Activated CD8-positive, alpha-beta memory T cell treated with anti-CD3 and anti-CD28 coated beads, Interleukin-2, amount 50 U/mL, for 1 hour (primary cell): ENCODE results near the gene MGMT.

Source experiments
- DNase-seq: peaks from one replicate; pipeline ENCODE4 v3.0.0-alpha.2; 2020; ENCODE audit errors: extremely low read depth

Gene MGMT

DNA sequence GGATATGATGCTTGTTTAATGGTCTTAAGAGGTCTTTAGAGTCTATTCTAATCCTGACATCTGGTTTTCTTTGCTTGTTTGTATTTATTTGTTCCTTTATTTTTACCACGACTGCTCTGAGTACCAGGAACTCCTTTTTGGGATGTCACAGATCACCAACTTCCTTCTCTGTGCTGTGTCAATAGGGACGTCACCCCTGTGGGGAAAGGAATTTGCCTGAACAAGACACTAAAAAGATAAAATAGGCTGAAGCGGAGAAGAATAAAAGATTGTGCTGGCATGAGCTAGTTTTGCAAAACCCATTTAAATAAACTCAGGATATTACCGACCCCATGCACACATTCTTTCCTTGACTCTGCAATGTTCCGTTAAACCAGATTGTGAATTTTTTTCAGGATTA, 27.7 kb downstream of the MGMT start:
- no peak for DNase-seq

DNA sequence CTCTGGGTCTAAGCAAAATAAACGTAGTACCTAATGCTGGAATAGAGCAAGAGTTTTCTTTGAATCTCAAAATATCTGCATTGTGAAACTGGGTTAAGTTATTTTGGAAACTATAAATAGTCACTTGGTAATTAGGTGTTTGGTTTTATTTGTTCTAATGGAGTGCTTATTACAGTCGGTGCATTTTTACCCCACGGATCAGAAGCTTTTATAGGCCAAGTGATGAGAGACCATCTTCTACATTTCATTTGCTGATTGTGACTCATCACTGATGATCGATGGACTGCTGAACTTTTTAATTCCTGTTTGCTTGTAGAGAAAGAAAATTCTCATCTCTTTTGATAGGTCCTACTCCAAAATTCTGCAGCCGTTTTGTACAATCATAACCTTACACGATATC, 28.2 kb downstream of the MGMT start:
- DNase-seq: no peak

DNA sequence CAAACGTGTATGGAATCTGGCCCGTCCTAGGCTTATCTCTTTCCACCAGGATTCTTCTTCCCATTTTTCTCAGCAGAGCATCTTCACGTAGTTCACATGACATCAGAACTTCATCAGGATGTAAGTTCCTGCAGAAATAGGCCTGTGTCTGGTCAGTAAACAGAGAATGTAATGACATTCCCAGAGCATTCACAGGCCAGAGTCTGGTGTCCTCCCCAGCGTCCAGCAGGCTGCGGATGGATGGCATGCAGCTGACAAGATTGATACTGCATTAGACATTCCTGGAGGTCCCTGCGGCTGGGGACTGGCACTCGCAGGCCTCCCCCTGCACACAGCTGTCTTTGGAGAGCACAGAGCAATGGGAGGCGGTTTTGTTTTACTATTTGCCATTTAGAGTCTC, 28.7 kb downstream of the MGMT start:
- no peak for DNase-seq

DNA sequence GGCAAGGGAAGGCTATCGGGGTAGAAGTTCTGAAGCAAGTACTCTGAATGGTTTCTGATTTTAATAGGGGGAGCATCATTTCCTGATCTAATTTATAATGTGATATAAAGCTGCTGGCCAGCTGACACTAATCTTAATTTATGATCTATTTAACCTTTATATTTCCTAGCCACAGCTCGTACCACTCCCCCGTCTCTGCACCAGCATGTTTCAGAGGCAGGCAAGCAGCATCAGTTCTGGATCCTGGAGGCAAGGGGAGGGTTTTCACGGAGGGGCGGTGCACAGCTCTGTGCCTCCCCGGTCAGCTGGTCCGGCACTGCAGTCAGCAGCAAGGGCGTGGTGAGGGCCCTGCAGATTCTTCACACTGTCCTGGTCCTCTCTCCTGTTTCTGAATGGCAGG, 30.0 kb downstream of the MGMT start:
- no peak for DNase-seq

DNA sequence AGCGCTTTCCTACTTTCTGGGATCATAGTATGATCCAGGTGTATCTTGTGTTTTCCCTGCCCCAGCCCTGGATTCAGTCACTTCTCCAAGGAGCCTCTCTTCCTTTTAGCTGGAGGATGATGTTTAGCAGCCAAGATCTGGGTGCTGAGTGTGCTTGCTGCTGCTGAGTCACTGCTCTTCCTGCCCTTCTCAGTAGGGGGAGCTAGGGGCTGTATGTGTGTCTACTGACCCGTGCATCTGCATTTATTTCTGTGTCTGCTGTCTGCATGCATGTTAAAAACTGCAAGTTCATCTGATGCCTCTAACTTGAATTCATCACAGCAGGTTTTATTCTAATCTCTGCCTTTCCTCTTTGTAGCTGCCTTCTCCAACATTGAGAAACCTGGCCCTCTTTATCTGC, 31.6 kb downstream of the MGMT start:
- no peak for DNase-seq

DNA sequence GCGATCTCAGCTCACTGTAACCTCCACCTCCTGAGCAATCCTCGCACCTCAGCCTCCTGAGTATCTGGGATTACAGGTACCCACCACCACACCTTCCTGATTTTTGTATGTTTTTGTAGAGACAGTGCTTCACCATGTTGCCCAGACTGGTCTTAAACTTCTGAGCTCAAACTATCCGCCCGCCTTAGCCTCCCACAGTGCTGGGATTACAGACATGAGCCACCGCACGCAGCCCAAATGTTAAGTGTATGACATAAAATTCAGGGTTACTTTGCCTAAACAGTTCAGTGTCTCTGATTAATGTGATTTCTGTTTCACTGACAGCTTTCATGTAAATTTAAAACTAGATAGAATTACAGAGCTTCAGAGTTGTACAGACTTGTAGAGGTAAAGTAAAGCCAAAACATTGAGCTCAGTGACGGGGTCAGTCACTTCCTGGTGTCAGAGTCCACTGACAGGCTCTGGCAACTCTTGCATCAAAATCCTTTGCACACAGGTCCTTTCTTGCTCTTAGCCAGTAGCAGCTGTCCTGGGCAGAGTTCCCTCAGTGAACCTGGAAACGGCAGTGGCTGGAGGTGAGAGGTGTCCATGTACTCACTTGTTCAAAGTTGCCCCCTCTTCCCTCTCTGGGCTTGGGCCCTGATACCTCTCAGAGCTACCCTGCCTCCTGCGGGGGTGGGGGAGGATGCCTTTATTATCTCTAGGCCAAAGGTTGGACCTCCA, 33.7 kb downstream of the MGMT start:
- no peak for DNase-seq

DNA sequence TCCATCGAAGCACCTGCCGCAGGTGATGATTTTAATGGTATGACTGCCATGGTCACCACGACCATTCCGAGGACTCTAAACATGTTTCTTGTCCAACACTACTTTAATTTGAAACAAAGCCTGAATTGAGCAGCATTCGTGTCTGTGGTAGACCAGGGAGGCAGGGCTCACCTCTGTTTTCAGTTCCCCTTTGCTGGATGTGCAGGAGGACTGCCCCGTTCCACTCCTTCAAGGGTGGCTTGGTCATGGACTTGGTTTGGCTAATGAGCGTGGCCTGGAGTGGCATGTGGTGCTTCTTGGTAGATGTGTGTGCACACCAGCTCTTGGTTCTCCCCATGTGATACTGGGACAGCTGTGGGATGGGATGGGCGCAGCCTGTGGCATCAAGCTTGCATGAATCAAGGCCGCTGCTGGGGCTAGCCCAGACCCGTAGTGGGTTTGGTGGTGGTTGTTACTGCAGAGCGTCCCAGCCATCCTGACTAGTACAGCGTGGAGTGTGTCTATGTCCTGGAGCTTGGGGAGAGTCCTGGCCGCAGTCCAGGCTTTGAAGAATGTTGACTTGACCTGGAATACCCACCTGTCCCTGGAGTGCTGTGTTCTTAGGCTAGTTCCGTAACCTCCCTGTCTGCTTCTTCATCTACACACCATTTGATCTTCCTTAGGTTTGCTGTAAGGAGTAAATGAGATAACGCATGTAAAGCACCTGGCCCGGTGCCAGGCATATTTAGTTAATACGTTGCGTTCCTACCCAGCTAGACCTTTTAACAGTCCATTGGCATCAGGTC, 34.8 kb downstream of the MGMT start:
- DNase-seq: no peak

DNA sequence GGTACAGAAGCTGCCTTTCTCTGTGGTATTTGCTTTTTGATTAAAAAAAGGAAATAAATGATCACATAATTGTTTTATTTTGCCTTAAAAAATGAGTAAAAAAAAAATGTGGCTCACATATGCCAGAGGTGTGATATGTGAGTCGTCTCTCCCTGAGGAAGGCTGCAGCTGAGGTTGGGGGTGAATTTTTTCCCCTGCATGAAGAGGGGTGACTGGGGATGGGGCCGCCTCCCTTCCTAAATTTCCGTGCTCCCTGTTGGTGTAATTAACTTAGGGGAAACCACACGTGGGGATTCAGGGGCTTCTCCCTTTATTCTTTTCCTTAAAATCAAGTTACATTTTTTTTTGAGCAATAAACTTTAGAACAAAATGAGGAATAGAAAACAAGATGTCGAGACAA, 35.4 kb downstream of the MGMT start:
- no peak for DNase-seq

DNA sequence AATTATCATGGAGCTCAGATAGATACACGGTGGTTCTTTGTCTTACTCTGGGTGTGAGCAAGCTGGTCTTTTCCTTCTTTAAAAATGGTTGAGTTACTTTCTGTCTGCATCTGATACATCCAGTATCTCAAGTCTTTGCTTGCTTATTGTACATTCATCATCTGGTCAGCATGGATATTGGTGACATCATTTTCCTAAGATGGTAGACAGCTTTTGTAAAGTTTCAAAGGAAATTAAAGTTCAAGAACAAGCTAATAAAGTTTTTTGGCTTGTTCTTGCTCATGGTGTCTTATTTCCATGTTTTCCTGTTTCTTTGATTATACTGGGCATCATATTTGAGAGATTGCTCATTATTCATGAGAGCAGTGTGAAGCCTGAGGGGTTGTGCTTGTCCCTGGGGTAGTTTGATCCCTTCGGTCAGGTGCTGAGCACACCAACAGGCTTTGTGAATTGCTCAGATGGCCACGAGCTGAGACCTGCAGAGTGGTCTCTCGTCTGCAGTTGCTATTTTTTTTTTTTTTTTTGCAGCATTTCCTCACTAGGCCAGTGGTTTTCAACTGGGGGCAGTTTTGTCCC, 38.5 kb downstream of the MGMT start:
- DNase-seq: no peak

DNA sequence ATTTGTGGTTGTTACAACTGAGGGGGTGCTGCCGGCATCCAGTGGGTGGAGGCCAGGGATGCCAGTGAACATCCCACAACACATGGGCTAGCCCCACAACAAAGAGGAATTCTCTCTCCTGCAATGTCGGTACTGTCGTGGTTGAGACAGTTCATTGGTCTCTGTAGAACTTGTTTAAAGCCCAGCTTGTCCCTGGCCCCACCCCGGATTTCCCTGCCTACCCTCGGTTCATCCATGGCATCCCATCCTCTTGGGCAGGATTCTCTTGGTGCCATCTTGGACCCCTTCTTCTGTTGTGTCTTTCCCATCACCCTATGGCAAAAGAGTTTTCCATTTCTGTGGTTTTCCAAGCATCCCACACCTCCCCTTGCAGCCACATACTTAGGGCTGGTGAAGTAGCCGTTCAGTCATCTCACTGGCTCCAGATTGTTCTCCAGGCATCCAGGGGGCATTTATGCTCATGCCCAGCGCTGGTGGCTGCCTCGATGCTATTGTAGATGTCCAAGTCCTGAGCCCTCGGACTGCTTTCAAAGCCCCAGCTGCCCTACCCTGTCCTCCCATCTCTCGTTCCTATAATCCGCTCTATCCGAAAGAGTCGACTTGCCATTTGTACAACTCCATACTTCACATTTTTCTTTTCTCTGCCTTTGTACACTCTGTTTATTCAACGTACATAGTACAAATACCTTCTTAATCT, 39.2 kb downstream of the MGMT start:
- no peak for DNase-seq

DNA sequence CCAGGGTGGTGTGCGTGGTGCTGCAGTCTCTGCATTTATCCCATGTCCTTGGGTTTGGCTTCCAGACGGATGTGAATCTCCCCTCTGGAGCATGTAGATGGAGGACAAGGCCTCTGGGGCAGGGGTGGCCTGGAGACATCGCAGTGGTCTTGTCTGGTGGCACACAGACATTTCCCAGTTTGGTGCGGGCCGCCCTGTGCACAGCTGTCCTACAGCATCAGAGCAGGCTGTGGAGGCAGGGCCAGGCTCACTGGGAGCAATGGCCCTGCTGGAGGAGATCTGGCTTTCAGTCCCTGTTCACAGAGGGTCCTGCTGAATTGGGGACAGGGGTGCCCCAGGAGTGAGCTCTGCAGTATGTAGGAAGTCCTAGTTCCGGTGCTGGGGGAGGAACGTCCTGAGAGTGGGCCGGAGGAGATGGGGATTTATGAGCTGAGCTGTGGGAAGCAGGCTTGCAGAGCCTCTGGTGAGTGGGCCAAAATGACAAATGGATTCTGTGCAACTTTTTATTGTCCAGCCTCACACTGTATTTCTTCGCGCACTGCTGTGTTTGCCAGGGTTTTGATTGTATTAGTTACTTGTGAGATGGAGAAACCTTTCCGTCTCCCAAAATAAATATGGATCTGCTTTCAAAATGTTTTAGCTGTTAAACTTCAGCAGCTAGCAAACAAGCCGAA, 40.3 kb downstream of the MGMT start:
- DNase-seq: no peak

DNA sequence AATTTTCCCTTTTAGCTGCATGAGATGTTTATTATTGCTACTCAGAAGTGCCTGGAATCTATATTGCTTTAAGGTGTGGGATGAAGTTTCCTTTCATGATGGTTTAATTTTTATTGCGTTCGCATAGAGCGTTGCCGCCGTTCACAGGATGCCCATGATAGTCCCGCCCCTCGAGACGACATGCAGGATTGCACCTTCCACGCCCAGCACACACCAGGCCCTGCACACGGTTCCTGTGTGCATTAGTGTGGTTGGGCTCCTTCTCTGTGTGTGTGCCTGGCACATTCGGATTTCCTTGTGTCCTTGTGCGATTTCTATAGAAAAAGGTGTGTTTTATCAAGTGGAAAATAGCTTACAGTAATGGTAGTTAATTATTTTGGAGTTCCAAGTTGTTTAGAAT, 42.1 kb downstream of the MGMT start:
- DNase-seq: no peak

DNA sequence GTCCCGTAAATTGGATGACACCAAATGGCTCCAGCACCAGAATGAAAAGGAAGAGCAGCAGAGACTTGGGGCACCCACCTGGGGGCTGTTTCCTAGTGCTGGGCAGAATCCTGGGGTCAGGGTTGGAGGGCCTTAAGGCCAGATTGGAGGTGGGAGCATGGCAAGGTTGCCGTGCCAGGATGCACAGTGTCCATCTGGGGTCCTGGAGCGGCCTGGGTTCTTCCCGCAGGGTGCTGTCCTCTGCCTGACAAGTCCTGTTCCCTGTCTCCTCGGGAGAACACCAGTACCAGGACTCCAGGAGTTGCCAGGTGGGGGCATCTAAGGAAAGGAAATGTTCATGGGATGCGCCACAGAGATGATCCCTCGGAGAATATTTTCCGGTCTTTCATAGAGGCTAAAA, 42.8 kb downstream of the MGMT start:
- no peak for DNase-seq

DNA sequence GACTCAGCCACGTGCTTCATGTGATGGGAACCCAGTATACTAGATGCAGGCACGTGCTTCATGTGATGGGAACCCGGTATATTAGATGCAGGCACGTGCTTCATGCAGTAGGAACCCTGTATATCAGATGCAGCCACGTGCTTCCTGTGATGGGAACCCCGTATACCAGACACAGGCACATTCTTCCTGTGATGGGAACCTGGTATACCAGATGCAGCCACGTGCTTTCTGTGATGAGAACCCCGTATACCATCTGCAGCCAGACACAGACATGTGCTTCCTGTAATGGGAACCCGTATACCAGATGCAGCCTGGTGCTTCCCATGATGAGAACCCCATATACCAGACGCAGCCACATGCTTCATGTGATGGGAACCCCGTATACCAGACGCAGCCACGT, 44.0 kb downstream of the MGMT start:
- DNase-seq: no peak

DNA sequence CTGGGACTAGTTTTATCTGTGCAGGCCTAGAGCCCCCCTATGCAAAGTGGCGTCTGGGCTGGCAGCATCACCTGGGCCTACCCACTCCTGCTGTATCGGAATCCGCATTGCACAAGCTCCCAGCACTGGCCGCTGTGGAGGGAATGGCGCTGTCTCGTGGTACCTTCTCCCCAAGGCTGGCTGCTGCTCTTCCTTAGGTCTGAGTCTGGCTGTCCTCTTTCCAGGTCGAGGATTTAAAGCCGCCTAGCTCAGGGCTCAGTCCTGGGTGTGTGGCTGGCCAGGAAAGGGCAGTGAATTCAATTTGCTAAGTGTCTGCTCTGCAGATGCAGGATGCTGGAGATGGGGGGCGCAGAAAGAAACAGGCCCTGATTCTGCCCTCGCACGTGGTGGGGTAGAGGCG, 44.7 kb downstream of the MGMT start:
- no peak for DNase-seq

DNA sequence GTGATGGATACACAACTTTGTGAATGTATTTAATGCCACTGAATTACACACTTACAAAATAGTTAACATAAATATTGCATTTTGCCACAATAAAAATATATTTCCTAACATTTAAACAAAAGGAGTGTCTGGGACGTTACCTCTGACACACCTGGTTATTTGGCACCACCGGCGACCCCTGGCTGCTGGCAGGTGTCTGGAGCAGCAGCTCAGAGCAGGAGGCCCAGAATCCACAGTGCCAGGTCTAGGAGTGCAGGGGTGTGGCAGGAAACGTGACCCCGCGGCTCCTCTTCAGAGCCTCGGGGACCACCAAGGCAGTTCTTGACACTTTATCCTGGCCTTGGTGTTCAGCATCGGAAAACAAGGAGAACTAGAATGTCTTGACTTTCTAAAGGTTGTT, 46.3 kb downstream of the MGMT start:
- no peak for DNase-seq

DNA sequence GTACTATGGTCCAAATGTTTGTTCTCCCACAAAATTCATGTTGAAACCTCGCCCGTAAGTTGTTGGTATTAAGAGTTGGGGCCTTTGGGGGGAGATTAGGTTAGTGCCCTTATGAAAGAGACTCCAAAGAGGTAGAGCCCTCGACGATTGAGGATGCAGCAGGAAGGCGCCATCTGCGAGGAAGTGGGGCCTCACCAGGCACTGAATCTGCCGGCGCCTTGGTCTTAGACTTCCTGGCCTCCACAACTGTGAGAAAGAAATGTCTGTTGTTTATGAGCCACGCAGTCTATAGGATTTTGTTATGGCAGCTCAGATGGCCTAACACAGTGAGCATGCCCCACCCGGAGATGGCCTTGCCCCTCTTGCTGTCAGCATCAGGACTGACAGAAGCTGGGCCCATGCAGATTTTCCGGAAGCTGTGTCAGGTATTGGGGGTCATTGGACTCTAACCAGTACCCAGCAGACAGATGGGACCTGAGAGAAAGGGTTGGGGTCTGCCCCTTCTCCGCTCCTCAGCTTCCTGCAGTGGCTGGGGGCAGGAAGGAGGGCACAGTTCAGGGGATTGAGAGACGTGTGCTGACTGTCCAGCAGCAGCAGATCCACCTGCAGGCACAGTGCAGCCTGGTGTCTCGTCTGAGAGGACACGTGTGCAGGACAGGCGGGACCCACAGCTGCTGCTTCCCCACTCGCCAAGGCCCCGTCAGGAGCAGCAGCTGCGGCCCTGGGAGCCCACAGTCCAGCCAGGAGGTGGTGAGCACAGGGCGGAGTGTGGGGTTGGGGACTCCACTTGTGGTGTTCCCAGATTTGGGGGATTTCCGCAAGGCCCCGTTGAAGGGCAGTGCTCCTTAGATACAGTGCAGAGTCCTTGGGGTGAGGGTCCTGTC, 47.8 kb downstream of the MGMT start:
- no peak for DNase-seq

DNA sequence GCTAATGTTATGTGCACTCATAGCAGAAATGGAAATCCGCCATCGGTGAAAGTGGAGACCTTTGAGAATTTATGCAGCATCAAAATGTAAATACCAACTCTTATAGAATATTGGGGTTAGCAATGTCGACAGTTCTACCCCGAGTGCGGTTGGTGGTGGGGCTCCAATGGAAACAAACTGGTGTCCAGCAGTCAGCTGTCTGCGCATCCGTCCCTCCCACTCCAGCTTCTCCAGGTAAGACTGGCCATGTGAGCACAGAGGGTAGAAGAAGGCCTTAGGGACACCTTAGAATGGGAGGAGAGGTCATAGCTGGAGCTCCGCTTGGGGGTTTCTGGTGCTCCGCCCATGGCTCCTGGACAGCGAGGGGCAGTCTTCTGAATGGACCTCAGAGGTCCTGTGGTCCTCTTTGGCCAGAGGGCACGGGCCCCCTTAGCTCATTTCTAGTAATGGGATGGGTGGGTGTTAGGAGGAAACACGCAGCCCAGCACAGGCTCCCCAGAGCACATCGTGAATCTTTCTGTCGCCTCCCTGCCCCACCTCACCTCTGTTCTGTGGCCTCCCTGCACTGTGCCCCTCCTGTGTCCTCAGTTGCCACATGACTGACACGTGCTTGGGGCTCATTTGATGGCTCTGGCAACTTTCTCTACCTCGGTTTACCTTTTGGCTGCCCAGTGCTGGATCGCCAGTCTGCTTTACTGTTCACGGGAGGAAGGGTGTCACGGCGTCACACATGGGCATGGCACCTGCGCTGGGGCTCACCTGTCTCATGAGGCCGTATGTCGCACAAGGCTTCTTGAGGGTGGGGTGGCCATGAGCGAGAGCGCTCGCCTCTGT, 50.0 kb downstream of the MGMT start:
- DNase-seq: no peak

DNA sequence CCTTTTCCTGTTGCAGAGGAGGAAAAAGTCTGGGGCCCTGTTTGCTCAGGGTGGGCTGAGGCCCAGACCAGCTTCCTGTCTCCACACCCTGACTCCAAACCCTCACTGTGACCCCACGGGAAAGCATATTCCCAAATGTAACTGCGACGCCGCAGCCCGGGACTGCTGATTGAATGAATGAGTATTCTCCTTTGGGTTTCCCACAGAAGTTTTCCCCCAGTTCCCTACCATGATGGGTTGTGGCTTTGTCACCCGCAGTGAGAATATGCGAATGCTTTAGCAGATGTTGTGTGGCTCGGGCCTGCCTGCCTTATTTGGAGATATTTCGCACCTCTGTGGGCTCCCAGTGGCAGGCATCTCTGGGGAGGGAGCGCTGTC, 50.6 kb downstream of the MGMT start:
- DNase-seq: no peak

DNA sequence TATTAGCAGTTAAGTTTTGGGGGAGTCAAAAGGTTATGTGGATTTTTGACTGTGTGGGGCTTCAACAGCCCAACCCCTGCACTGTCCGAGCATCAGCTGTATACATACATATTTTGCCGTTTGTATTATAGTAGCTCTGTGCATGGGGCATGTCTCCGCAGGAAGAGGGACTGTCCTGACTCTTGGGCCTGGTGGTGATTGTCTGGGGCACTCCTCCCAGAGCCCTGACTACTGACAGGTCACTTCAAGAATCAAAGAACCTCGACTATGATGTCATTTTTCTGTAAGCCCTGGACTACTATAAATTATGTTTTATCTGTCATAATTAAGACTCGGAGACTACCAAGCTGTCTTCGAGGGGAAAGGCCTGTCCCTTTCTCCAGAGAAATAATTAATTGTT, 51.8 kb downstream of the MGMT start:
- no peak for DNase-seq
